ENCODE data around the gene GMDS.

GMDS gene

DNA sequence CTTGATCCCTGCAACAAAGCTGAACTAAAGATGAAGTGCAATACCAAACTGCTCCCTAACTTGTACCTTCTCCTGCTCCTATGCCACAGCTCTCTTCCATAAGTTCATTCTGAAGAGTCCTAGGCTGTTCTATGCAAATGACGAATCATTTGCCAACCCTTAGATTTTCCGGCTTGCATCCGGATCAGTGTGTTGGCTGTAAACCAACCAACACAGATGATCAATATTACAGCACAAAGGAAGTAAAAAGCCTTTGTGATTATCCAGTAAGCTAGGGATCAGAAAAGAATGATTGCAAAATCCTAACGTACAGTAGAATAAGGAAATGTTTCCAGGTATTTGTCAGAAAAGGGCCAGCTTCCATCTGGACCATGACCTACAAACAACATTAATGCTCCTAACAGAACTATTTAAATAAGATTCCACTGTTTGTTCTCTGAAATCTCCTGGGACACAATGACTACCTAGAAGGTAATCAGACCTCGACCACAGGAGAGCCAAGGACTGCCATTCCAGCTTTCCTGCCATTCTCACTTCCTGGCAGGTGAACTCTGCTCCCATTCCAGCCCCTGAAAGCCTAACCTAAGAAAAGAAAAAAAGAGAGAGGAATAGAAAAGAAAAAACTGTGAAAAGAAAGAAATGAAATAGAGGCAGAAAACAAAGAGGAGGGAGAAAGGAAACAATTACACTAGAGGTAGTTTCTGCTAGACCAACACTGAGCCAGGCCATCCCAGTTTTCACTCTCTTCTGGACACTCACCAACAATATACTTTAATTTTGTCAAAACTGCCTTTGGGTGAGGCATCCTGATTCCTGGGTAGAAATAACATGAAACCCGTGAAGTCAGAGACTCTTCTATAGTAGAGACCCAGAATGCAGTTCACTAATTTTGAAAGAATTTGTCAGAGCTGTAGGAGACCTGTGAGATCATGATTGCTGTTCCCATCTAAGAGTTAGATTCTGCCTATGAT, 19.7 kb downstream of the GMDS start:
- H3K4me2 ChIP-seq (ENCODE audit: low read depth, low read length, poor library complexity, severe bottlenecking): no peak overlapping the region

DNA sequence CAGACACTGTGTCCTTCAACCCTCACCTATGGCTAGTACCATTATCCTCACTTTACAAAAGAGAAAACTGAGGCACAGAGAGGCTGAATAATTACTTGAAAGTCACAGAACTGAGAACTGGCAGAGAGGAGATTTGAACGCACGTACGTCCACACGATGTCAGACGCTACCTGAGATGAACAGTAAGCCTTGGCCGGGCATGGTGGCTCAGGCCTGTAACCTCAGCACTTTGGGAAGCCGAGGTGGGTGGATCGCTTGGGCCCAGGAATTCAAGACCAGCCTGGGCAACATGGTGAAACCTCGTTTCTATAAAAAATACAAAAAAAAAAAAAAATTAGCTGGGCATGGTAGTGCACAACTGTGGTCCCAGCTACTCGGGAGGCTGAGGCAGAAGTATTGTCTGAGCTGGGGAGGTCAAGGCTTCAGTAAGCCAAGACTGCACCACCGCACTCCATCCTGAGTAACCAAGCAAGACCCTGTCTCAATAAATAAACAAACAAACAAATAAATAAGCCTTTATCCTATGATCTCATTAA, 20.5 kb downstream of the GMDS start:
- Histone ChIP-seq H3K9me3 (ENCODE audit: insufficient read depth, low read depth, low read length) (no peaks in the 10 kb centered on the region), H4K20me1 (ENCODE audit: insufficient read depth, low read length, poor library complexity, severe bottlenecking) (no peaks in the 10 kb centered on the region), H3K79me2 (ENCODE audit: insufficient read depth, low read length) (peaks cover 44% of the 10 kb centered on the region), H3F3A (ENCODE audit: low read depth) (no peaks in the 10 kb centered on the region), H3K4me3 (ENCODE audit: low read length, poor library complexity, severe bottlenecking) (no peak overlapping the region), H3K4me1 (ENCODE audit: insufficient read depth, low read length, poor library complexity, severe bottlenecking) (peaks cover 15% of the 10 kb centered on the region), H3K9me2 (replicated peaks; ENCODE audit: low read depth, low read length) (no peaks in the 10 kb centered on the region), H3K27me3 (ENCODE audit: insufficient read depth, low read length, poor library complexity, severe bottlenecking) (no peaks in the 10 kb centered on the region), H2AFZ (ENCODE audit: low read length) (no peak overlapping the region), H3K4me2 (ENCODE audit: low read depth, low read length, poor library complexity, severe bottlenecking) (no peak overlapping the region), H3K9ac (ENCODE audit: low read depth, low read length, poor library complexity, severe bottlenecking) (no peak overlapping the region), H3K36me3 (ENCODE audit: insufficient read depth, low read length) (no peaks in the 10 kb centered on the region)
- TF ChIP-seq EZH2phosphoT487 (IDR thresholded peaks at IDR 0.05; ENCODE audit: borderline replicate concordance): no peak
- TF ChIP-seq, protein P1, sequence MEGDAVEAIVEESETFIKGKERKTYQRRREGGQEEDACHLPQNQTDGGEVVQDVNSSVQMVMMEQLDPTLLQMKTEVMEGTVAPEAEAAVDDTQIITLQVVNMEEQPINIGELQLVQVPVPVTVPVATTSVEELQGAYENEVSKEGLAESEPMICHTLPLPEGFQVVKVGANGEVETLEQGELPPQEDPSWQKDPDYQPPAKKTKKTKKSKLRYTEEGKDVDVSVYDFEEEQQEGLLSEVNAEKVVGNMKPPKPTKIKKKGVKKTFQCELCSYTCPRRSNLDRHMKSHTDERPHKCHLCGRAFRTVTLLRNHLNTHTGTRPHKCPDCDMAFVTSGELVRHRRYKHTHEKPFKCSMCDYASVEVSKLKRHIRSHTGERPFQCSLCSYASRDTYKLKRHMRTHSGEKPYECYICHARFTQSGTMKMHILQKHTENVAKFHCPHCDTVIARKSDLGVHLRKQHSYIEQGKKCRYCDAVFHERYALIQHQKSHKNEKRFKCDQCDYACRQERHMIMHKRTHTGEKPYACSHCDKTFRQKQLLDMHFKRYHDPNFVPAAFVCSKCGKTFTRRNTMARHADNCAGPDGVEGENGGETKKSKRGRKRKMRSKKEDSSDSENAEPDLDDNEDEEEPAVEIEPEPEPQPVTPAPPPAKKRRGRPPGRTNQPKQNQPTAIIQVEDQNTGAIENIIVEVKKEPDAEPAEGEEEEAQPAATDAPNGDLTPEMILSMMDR (conservative IDR thresholded peaks at IDR 0.05; ENCODE audit: low read length): no peak

More for the DNA sequence above, 19.7 kb downstream of the GMDS start:
- Histone ChIP-seq H3K9me3 (ENCODE audit: insufficient read depth, low read depth, low read length) (no peaks in the 10 kb centered on the region), H3F3A (ENCODE audit: low read depth) (no peaks in the 10 kb centered on the region), H4K20me1 (ENCODE audit: insufficient read depth, low read length, poor library complexity, severe bottlenecking) (no peaks in the 10 kb centered on the region), H3K4me1 (ENCODE audit: insufficient read depth, low read length, poor library complexity, severe bottlenecking) (peaks cover 11% of the 10 kb centered on the region), H3K79me2 (ENCODE audit: insufficient read depth, low read length) (peaks cover 43% of the 10 kb centered on the region), H3K9me2 (replicated peaks; ENCODE audit: low read depth, low read length) (no peaks in the 10 kb centered on the region), H2AFZ (ENCODE audit: low read length) (no peak overlapping the region), H3K36me3 (ENCODE audit: insufficient read depth, low read length) (no peaks in the 10 kb centered on the region), H3K9ac (ENCODE audit: low read depth, low read length, poor library complexity, severe bottlenecking) (no peak overlapping the region), H3K27me3 (ENCODE audit: insufficient read depth, low read length, poor library complexity, severe bottlenecking) (no peaks in the 10 kb centered on the region), H3K4me3 (ENCODE audit: low read length, poor library complexity, severe bottlenecking) (no peak overlapping the region)
- TF ChIP-seq, protein P1 (conservative IDR thresholded peaks at IDR 0.05; ENCODE audit: low read length): no peak
- TF ChIP-seq EZH2phosphoT487 (IDR thresholded peaks at IDR 0.05; ENCODE audit: borderline replicate concordance): no peak

GRCh38 chr6:2222275-2222842, 23.0 kb downstream of the GMDS start:
- Histone ChIP-seq H3K4me3 (ENCODE audit: low read length, poor library complexity, severe bottlenecking) (peak overlapping the region; percentile 72), H3K4me2 (ENCODE audit: low read depth, low read length, poor library complexity, severe bottlenecking) (peak overlapping the region; percentile 76), H3K36me3 (ENCODE audit: insufficient read depth, low read length) (no peaks in the 10 kb centered on the region), H3K9me3 (ENCODE audit: insufficient read depth, low read depth, low read length) (no peaks in the 10 kb centered on the region), H3F3A (ENCODE audit: low read depth) (no peaks in the 10 kb centered on the region), H3K27me3 (ENCODE audit: insufficient read depth, low read length, poor library complexity, severe bottlenecking) (no peaks in the 10 kb centered on the region), H3K9me2 (replicated peaks; ENCODE audit: low read depth, low read length) (no peaks in the 10 kb centered on the region), H3K9ac (ENCODE audit: low read depth, low read length, poor library complexity, severe bottlenecking) (peak overlapping the region; percentile 67), H4K20me1 (ENCODE audit: insufficient read depth, low read length, poor library complexity, severe bottlenecking) (peaks cover 3% of the 10 kb centered on the region), H3K79me2 (ENCODE audit: insufficient read depth, low read length) (peaks cover 31% of the 10 kb centered on the region), H3K4me1 (ENCODE audit: insufficient read depth, low read length, poor library complexity, severe bottlenecking) (peaks cover 19% of the 10 kb centered on the region), H2AFZ (ENCODE audit: low read length) (peak overlapping the region; percentile 68)
- TF ChIP-seq, protein P1 (conservative IDR thresholded peaks at IDR 0.05; ENCODE audit: low read length): no peak
- TF ChIP-seq EZH2phosphoT487 (IDR thresholded peaks at IDR 0.05; ENCODE audit: borderline replicate concordance): no peak

Data from Loucy (cell line).